Spleen (tissue), 7 donors: Measurements from ENCODE around the gene SLC39A11.

Experiments
- CTCF ChIP-seq, 11 experiments: fragments of 200-600 bp in 7 of 11; fragments of 450-650 bp in 4 of 11; sonication (generic) in 4 of 11; IDR thresholded peaks in 8 of 11; conservative IDR thresholded peaks in 3 of 11; 1 replicate in 7 of 11; 2 replicates in 4 of 11; pipeline versions ENCODE4 v1.4.0 to v1.8.0; 2016 to 2021; ENCODE audit warnings: antibody characterized with exemption in 11 of 11, inconsistent platforms in 4 of 11, mild to moderate bottlenecking in 1 of 11
- POLR2A ChIP-seq, 3 donors: fragments of 450-650 bp; IDR thresholded peaks; one replicate each; pipeline ENCODE4 v1.5.1; 2017; ENCODE audit warnings: antibody characterized with exemption in 3 of 3, mild to moderate bottlenecking in 1 of 3
- POLR2AphosphoS5 ChIP-seq, 3 donors: sonication (generic); formaldehyde crosslinking; IDR thresholded peaks; one replicate each; pipeline ENCODE4 v1.5.1; 2017; ENCODE audit warnings: antibody characterized with exemption in 3 of 3
- donor health status: DM: no; HTN: no; CAD: no; lungs with moderate emphysema.
- donor health status: DM: no; HTN: no; CAD: no.
- donor health status: DM: no; HTN: no; CAD: no.

GRCh38 chr17:72720494-72720825 lies 372.0 kb downstream of the SLC39A11 start:
- TF ChIP-seq CTCF (IDR thresholded peaks at IDR 0.05 in 8 of 11, conservative IDR thresholded peaks at IDR 0.05 in 3 of 11) (no peak), POLR2AphosphoS5 (IDR thresholded peaks at IDR 0.05) (no peak), POLR2A (IDR thresholded peaks at IDR 0.05) (no peak)
